GM21447 (cell line): ENCODE measurements around the gene ACOXL.

Experiments used
- ATAC-seq: cut with Tn5 transposase; IDR thresholded peaks from one replicate; pipeline ENCODE4 v1.9.1; 2021; ENCODE audit not compliant: unreplicated experiment

ACOXL gene

DNA sequence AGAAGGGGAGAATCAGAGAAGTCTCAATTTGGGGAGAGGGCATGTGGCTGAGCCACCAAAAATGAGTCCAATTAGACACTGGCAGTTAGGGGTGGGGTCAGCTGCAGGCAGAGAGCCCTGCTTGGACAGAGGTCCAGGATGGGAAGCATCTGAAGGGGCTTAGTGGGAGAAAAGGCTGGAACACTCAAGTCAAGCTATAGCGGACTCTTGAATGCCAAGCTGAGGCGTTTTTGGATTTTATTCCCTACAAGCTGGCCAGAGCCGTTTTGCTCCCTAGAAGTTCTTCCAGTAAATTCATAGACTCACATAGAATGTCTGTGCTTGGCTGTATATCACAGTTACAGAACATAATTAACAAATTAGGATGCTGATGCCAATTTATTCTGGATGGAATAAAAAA, 172.8 kb downstream of the ACOXL start:
- no peak for ATAC-seq

DNA sequence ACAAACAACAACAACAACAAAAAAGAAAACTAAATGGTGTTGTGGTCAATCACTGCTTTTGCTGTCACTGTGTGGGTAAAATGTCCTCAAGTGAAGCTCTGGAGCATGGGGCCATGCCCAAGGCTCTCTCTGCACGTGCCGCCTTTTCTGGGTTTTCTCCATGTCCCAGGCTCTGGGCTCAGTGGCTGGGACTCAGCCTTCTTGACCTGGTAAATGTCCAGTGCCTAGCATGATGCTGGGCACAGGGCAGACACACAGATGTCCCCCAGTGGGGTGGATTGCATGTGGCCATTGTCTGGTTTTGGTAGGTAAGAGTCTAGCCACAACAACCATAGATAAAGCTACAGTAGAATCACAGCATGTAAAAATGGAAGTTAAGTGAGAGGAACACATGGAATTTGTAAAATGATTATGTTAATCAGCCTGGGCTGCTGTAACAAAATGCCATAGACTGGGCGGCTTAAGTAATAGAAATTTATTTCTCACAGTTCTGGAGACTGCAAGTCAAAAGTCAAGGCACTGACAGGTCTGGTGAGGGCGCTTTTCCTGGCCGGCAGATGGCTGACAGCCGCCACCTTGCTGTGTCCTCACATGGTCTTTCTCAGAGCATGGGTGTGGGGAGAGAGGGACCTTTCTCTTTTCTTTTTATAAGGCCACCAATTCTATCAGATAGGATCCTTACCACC, 174.4 kb downstream of the ACOXL start:
- ATAC-seq: no peak

DNA sequence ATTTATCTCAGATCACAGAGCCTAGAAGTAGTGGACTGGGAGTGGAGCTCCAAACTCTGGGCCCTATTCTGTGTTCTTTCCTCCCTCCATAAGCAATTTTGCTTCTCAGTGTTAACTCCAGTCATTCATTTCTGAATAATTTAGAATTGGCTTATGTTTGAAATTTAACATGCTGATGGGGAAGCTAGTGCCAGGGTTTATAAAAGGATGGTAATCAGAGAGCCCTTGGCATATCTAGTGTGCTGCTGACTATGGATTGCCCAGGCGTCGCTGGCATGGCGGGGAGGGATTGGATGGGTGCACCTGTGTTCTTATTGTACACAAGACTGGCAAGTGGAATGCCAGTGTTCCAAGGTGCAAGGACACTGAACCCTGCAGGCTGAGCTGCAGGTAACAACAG, 177.1 kb downstream of the ACOXL start:
- ATAC-seq: no peak

DNA sequence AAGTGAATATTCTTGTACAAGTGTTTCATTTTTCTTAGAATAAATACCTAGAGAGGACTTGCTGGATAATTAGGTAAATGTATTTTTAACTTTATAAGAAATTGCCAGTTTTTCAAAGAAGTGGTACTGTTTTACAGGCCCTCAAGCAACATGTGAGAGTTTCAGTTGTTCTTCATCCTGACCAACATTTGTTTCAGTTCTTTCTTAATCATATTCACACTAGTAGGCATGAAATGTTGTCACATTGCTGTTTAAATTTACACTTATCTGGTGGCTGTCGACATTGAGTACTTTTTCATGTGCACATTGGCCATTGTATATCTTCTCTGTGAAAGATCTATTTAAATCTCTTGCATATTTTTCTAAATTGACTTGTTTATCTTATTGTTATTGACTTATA, 178.1 kb downstream of the ACOXL start:
- ATAC-seq: no peak

DNA sequence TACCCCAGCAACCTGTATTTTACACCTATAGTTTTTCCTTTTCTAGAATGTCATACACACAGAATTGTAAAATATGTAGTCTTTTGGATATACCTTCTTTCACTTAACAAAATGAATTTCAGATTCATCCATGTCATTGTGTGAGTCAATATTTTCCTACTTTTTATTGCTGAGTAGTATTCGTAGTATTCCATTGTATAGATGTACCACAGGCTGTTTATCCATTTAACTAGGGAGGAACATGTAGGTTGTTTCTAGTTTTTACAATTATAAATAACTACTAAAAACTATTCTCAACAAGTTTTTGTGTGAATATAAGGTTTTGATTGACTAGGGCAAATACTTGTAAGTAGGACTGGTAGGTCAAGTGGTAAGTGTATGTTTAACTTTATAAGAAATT, 187.4 kb downstream of the ACOXL start:
- no peak for ATAC-seq

DNA sequence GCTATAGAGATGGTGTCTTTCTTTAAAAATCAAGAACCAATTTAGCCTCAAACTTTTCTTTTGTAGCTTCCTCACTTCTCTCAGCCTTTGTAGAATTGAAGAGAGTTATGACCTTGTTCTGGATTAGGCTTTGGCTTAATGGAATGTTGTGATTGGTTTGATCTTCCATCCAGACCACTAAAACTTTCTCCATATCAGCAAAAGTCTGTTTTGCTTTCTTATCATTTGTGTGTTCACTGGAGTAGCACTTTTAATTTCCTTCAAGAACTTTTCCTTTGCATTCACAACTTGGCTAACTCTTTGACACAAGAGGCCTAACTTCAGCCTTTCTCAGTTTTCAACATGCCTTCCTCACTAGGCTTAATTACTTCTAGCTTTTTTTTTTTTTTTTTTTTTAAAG, 193.1 kb downstream of the ACOXL start:
- no peak for ATAC-seq

DNA sequence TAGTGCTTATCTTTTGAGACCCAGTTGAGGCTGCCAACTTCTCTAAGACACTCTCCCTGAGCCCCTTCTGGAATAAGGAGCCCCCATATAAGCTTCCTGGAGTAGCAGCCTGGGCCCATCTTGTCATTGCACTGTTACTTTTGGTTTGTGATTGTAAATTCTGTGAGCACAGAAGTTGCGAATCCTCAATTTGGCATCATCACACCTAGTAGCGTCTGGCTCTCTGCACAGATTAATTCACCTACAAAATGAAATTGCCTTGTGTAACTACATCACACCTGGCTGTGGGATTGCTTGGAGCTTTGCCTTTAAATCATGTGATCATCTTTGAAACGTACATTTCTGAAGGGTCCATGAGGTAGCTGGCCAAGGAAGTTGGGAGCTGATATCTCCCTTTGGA, 195.2 kb downstream of the ACOXL start:
- no peak for ATAC-seq

DNA sequence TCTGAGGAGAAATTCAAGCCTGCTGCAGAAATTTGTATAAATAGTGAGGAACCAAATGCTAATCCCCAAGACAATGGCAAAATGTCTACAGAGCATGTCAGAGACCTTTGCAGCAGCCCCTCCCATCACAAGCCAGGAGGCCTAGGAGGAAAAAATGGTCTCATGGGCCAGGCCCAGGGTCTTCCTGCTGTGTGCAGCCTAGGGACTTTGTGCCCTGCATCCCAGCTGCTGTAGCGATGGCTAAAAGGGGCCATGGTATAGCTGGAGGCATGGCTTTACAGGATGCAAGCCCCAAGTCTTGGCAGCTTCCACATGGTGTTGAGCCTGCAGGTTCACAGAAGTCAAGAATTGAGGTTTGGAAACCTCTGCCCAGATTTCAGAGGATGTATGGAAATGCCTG, 197.2 kb downstream of the ACOXL start:
- no peak for ATAC-seq

DNA sequence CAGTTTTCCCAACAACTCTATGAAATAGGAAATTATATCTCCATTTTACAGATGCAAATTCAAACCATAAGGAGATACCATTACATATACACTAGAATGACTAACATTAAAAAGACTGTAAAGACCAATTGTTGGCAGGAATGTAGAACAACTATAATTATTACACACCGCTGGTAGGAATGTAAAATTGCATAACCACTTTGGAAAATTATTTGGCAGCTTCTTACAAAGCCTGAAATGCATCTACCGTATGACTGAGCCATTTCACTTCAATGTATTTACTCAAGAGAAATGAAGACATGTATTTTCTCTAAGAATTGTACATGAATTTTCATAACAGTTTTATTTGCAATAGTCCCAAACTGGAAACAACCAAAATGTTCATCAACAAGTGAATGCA, 199.3 kb downstream of the ACOXL start:
- ATAC-seq: no peak

DNA sequence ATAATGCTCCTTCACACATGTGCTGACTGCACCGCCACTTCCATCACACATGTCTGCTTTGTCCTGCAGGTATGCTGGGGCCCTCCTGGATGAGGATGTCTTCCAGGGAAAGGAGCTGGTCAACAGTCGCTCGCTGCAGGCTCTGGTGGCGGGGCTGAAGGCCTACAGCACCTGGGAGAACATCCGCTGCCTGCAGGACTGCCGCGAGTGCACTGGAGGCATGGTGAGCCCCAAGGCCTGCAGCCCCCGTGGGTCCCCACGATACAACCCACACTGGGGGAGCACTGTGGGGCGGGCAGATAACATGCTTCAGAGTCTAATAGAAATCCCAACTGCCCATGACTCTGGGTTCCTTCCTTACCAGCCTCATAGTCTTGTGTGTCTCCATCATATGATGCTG, 201.0 kb downstream of the ACOXL start:
- no peak for ATAC-seq

DNA sequence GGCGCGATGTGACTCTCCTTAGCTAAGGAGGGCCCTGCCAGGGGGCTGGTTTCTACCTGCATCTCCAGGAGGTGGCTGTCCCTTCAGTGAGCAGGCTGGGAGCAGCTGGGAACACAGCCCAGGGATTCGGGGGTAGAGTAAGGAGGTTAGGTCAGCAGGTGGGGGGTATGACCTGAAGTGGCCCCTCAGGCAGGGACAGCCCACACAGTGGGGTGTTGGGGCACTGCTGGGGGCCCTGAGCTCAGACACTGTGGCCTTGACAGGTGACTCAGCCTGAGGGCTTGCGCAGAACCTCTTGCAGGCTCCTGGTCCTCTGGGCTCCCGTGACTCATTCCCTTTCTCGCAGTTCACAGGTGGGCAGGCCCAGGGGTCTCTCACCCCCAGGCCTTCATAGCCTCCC, 202.6 kb downstream of the ACOXL start:
- no peak for ATAC-seq

DNA sequence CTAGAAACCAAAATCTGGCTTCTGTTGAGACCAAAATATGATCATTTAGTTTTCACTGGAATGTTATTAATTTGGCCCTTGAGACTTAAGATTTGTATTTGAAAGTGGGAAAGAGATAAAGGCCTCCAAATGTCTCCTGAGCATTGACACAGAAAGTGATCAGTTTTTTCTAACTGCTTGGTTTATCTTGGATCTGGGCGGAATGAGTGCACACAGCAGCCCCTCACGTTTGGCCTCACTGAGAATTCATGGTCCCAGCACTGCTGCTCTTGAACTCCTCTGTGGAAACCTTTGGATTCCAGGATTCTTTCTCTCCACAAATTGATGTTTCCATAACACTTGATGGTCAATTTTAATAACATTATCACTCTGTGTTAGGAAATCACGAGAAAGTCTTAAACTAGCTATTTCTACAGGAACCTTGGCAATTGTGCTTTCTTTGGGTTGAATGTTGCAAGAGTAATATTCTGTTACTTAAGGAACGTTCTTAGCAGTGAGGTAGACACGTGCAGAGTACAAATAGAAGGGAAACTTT, 208.1 kb downstream of the ACOXL start:
- no peak for ATAC-seq

DNA sequence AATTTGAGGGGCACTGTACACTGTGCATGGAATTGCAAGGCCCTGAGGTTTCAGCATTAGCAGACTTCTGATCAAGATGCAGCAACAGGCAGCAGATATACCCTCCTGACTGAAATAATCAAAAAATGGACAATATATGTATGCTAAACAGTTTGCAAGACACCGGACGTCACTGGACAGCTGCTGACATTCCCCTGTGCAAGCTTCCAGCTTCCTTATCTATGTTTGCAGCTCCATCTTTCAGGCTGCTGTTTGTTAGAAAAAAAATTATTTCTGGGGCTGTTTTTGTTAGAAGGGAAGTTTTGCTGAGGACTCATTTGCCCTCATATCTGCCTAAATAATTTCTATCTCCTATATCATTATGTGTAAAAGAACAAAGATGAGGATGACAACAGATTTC, 208.9 kb downstream of the ACOXL start:
- no peak for ATAC-seq

DNA sequence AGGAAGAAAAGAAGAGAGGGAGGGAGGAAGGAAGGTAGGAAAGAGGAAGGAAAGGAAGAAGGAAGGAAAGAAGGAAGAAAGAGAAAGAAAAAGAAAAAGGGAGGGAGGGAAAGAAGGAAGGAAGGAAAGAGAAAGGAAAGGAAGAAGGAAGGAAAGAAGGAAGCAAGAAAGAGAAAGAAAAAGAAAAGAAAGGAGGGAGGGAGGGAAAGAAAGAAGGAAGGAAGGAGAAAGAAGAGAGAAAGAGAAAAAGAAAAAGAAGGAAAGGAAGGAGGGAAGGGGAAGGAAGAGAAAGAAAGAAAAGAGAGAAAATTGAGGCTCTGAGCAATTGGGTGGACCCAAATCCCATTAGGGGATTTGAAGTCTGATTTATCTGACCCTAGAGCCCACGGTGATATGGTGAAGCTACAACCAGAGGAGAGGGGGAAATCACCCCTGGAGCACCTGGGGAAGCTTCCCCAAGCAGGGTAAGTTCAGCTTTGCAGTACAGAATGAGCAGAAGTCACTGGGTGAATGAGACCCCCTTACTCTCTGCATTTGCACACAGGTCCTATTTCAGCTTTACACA, 210.8 kb downstream of the ACOXL start:
- no peak for ATAC-seq

DNA sequence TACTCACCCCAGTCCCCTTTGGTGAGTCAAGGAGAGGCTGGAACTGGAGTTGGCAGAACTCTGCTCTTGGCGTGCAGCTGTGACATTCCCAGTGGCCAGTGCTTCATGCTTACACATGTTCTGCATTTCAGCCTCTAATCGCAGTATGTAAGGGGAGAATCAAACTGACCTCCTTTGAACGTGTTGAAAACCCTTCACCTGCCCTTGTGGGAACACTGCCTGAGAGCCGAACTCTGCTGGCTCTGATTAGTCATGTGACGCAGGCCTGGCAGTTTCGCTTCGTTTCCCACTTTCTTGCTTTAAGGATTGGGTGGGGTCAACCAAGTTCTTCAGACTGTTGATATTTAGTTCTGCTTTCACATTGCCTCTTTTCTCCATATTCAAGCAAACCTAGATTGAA, 214.5 kb downstream of the ACOXL start:
- no peak for ATAC-seq

DNA sequence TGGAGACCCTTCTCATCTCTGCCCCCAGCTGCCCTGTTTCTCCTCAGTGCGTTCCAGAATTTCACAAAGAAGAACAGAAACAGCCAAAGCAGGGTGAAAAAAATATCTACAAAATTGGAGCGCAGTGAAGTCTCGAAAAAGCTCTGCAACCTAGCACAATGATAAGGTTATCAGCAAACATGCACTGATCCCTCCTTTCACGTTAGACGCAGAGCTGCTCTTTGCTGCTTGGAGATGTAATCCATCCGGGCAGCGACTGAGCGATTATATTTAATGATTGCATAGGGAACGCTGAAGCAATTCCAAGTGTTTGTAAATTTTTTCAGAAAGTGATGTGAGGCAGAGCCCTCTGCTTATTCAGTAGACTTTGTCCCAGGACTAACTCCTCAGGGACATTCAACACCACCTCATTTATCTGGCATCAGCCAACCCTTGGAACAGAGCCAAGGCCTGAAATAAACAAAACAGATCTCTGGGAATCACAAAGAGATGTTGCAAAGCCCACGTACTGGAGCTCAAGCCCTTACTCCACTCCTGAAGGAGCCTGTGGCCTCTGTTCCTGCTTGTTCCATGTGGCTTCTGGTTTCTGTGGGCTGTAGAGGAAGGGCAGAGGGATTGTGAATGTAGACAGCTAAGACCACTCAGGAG, 215.8 kb downstream of the ACOXL start:
- ATAC-seq: no peak

DNA sequence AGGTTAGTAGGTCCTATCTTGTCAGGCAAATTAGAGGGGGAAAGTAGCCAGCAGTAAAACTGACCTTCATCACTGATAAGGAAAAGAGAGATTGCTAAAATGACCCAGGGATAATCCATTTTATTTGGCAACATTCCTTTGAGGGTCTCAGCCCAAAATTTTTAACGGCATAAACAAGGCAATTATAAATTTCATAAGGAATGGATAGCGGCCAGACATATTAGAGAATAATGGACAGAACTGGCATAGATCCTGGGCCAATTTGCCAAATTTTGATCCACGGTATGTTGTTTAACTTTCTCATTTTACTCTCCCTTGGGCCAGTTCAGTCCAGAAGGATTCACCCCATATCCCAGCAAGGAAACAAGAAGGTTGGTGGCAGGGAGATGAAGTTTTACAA, 217.9 kb downstream of the ACOXL start:
- no peak for ATAC-seq

DNA sequence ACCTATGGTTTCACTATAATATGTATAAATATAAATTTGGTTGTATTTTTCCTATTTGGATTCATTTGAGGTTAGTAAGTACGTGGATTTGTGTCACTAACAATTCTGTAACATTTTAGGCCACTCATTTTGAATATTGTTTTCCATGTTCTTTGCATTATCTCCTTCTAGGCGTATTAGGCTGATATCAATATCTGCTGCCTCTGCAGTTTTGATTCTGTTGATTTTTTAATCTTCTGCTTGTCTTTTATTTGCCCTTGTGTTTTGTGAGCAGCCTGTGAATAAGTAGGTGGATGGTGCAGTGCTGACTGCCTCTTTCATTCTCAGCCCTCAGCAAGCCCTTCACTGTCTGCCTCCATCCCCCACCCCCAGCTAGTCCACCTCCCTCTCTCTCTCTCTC, 222.7 kb downstream of the ACOXL start:
- no peak for ATAC-seq

DNA sequence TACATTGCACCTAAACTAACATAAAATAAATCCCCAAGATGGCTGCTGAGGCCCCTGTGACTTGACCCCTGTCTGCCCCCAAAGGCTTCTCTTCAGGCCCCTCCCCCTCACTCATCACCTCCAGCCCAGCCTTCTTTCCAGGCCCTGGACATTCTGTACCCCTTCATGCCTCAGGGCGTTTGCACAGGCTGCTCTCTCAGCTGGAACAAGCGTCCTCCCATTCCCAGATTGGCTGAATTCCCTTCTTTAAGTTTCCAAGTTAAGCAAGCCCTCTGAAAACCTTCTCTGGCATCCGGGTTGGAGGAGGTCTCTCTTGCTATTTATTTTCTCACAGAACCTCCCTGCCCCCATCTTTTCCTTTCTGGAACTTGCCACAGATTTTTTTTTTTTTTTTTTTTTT, 223.2 kb downstream of the ACOXL start:
- ATAC-seq: no peak

DNA sequence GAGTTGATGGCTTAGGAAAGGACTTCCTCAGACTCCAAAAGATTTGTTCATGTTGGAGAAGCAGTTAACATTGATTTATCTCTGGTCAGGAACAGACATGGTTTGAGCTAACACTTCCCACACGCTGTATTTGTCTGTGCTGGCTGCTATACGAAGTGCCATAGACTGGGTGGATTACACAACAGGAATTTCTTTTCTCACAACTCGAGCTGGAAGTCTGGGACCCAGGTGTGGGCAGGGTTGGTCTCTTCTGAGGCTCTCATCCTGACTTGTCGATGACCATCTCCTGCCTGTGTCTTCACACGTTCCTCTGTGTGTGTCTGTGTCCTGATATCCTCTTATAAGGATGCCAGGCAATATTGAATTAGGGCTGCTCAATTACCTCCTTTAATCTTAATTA, 224.9 kb downstream of the ACOXL start:
- no peak for ATAC-seq

DNA sequence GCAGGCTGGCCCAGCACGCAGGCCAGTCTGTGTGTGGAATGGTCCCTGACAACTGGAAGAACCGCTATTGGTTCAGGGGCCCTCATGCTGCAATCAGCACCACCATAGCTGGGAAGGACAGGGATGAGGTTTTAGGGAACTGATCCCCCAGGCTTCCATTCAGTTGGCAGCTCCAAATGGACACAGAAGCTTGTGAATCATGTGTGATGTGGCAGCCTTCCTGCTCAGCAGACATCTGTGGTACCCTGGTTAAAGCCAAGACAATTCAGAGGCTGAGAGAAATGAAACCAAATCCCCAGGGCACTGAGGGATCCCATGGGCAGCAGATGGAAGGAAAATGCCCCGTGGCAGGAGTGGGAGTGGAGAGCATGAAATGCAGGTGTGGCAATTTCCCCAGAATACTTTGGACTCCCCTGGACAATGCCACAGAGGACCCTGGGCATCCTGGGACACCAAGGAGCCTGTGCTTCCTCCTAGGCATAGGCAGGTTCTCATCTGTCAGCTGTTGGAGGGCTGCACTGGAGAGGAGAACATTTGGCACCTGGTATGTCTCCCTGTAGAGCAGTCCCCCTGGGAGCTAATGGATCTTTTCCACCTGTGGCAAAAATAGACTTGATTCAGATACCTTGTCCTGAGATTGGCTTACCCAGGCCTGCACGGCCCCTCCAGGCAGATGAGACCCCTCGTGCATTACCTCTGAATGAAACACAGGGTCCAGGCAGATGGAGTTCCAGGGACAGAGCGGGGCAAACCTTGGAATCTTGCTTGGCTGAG, 226.2 kb downstream of the ACOXL start:
- ATAC-seq: no peak

DNA sequence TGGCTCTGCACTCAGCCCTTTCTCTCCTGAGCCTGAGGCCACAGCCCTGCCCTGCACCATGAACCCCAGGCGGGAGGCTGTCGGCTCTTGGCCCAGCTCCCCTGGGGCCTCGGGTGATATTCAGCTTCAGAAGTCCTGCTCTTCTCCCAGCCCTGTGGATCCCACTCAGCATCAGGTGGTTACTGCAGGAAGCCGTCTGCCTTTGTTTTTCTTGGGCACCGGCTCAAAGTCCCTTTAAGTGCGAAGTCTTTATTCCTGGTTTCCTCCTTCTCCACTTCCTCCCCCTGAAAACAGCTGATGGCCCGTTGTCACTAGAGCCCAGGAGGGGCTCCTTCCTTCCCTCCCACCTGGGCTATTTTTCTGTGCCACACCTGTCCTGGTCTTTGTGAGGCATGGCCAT, 226.8 kb downstream of the ACOXL start:
- no peak for ATAC-seq
